Bone marrow (tissue), 2 donors: ENCODE measurements around the gene VSNL1.

ENCODE experiments used
- DNase-seq, 2 donors: peaks; one replicate each; lab custom pipeline; 2025; lab: John Stamatoyannopoulos, UW

Gene VSNL1

DNA sequence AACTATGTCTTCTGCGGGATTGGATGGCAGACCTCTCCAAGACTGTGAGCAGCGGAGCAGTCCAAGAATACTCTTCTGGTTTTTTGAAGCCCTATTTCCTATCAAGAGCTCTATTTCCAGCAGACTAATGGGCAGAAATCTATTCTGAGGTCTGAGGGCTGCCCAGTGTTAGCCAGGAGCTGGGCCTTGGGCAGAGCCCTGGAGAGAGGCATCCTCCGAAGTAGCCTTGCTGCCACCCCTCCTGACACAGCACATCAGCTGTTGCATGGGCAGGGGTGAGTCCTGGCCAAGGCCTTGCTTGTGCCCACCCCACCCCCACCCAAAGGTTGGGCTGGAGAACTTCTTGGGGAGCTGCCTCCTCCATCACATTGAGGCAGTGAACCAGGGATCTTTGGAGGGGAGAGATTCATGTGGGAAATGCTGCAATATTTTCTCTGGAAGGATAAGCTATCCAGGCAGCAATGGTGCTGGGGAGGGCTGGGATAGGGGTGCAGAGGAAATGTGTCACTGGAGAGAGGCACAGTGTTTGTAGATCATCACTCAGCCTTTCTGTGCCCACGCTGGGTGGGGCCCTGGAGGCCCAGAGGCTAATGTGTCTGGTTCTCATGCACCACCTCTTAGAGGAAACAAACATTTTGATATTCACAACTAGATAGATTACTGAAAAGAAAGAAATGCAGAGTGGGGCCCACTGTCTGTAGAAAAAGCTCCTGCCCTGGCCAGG lies 104.7 kb downstream of the VSNL1 start:
- no peak for DNase-seq

GRCh38 chr2:17646081-17646554 lies 105.6 kb downstream of the VSNL1 start:
- DNase-seq: peak in 1 of 2 donors; percentile 41

DNA sequence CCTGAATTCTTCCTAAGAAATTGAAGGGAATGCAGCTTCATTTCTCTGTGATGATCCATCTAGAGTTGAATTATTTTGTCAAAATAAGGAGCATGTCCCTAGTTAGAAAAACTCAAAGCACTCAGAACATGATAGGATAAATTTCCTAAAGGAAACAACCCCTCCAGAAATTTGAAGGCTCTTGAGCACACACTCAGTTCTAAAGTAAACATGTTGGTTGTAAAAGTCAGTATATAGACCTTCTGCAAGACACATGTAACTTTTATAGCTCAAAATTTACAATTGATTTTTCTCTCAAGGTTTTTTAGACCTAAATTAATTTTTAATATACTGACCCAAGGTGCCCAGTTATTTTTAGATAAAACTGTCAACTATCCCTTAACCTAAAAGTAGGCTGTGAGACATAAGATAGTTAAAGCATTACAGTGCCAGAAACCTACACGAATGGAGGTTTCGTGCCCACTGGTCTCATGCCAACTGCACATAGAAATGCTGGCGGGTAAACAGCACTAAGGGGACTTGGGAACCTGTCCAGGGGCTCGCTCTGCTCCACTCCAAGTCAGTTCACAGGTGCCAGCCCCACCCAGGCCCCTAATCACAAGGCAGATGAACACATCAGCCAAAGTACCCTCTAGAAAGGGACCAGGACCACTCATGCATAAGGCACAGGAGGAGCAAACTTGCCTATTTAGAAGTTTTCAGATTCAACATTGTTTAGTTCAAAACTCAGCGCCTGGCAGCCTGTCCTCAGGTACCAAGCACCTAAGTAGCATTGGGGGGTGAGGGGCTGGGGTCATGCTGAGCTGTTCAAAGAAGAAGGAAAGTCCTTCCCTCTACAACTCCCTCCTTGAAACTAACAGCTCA lies 106.6 kb downstream of the VSNL1 start:
- DNase-seq: no peak

DNA sequence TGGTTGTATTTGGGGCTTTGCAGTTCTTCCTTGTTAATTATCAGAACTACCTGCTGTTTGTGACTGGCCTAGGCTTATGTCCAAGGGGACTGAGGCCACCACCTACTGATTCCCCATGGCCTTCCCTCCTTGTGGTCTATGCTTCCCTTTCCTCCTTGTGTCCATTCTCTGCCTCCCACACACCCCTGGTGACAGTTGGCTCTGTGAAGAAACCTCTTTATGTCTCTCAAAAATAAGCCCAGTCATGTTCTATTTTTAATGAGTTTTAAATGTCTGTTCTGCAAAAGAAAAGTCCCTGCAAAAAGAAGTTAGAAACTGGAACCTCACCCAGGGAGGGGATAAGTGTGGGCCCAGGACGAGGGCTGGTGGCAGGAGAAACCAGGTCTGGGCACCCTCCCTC lies 108.1 kb downstream of the VSNL1 start:
- peak in 1 of 2 donors; percentile 26 for DNase-seq

GRCh38 chr2:17649026-17649425 lies 108.5 kb downstream of the VSNL1 start:
- no peak for DNase-seq

GRCh38 chr2:17652681-17653394 lies 112.3 kb downstream of the VSNL1 start:
- DNase-seq: no peak

DNA sequence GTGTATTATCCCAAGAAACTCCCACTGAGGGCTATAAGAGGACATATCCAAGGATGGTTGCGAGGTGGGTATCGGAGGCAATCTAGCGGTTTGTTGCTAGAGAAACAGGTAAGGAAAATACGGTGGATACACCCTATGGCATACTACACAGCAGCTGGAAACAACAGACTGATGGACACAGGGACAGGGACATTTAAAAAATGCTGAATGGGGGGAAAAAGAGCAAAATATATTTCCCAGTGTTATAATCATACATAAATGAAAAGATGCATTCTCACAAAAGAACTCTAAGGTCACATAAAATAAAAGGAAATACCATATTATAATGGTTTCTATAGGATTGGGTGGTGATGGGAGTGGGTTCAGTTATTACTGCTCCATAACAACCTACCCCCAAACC lies 117.3 kb downstream of the VSNL1 start:
- no peak for DNase-seq

GRCh38 chr2:17658251-17658843 lies 117.9 kb downstream of the VSNL1 start:
- no peak for DNase-seq

- DNase-seq: no peak
Measured at GRCh38 chr2:17660219-17660618, 119.7 kb downstream of the VSNL1 start.

GRCh38 chr2:17661460-17661859 lies 121.0 kb downstream of the VSNL1 start:
- no peak for DNase-seq

- DNase-seq: no peak
Measured at GRCh38 chr2:17662723-17663122, 122.2 kb downstream of the VSNL1 start.

DNA sequence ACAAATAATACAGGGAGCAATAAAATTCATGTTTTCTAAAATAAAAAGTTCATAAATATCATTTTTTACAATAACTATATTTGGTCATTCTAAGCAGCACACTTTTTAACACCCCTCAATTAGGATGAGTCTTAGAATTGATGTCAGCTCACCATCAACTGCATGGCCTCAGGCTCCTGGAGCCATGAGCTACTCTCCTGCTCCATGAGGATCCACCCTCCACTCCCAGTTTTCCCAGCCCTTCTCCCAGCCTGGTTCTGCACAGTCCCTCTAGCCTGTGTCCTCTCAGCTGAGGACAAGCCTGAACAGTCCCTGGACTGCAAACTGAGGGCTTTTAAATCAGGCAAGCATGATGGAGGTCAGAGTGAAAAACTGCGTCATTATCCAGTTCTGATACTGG lies 124.0 kb downstream of the VSNL1 start:
- DNase-seq: no peak

DNA sequence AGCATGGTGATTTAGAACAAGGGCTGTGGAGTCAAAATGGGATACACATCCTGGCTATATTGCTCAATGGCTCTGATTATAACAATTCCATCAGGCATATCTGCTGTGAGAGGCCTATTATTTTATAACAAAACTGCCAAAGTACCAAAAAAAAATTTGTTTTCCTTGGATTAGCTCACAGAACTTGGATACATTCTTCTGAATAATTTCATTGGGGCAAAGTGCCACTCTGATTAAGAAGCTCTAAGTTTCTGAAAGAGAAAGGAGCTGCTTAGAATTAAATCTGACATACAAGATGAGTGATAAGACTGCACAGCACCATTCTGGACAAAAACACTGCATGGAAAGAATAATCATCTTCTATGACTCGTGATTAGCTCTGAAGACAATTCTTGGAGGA lies 127.4 kb downstream of the VSNL1 start:
- no peak for DNase-seq

DNA sequence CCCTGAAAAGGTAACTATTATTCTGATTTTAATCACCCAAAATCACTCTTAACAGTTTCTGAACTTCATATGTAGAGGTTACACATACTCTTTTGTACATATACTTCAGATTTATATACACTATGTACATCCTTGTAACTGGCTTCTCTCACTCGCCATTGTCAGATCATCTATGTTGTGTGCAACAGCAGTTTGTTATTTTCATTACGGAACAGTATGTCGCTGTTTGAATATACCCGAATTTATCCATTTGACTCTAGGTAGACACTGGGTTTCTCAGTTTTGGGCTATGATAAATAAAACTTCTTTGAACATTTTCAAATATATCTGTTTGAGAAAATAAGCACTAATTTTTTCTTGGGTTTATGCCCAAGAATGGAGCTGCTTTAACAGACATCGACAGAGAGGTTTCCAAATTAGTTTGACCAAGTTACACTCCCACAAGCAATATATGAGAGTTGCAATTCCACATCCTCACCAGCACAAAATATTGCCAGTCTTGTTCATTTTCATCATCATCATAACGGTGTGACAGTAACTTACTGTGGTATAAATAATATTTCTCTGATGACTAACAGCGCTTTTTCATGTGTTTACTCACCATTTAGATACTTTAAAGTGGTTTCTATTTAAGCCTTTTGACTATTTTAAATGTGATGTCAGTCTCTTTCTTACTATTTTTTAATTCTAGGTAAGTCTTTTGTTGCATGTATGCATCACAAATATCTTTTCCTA lies 132.3 kb downstream of the VSNL1 start:
- DNase-seq: no peak

DNA sequence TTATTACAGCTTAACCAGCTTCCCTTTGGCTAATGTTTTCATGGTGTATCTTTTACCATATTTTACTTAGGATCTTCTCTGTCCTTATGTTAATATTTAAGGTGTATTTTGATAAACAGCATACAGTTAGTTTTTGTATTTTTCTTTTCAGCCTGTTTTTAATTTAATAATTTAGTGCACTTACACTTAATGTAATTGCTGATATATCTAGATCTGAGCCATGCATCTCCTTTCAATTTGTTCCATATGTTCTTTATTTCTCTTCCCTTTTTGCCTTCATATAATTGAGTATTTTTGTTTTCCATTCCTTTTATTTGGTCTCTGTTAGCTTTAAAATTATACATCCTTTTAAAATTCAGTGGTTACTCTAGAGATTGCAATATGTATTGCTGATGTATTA lies 134.3 kb downstream of the VSNL1 start:
- DNase-seq: no peak

- no peak for DNase-seq
Measured at GRCh38 chr2:17680119-17680518, 139.6 kb downstream of the VSNL1 start.

GRCh38 chr2:17682098-17682857 lies 141.8 kb downstream of the VSNL1 start:
- DNase-seq: no peak

GRCh38 chr2:17683981-17684380 lies 143.5 kb downstream of the VSNL1 start:
- DNase-seq: no peak

DNA sequence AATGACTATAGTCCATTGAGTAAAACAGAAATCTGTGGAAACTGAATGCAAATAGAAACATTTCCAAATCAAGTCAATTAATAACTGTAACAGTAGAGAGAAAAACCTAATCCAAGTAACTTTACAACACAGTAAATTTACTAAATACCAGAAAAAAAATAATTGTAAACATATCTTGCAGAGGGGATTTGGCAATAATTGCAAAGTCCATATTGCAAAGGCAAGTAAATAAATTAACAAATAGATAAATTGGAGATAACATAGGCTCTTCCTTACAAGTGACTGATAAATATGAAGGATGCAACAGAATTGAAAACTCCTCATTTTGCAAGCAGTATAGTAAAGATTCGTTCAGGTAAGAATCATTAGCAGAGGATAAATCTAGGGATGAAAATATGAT lies 148.1 kb downstream of the VSNL1 start:
- no peak for DNase-seq

GRCh38 chr2:17689010-17689409 lies 148.5 kb downstream of the VSNL1 start:
- DNase-seq: no peak

- no peak for DNase-seq
Measured at GRCh38 chr2:17690776-17691175, 150.3 kb downstream of the VSNL1 start.
